WTC11 (cell line): ENCODE results near the gene RPRD1A. TPM values are rescaled to one million over a fixed set of nuclear protein-coding genes. Genes with fewer than 3 reads are reported as not detected.

Experiments
- ATAC-seq: fragments of 200-7000 bp; cut with Tn5 transposase; 2 replicates; pipeline ENCODE4 v1.10.0; 2021; ENCODE audit warnings: mild to moderate bottlenecking, moderate library complexity
- CTCF ChIA-PET: fragments of 300-600 bp; sonication (Branson Sonifier 250); formaldehyde crosslinking; loops from one replicate; lab custom pipeline; 2021; ENCODE audit warnings: antibody characterized with exemption; lab: Charles Lee
- POLR2A ChIA-PET: fragments of 350-600 bp; sonication (Branson Sonifier 250); formaldehyde crosslinking; loops from one replicate; lab custom pipeline; 2021; ENCODE audit warnings: antibody characterized with exemption; lab: Charles Lee
- DNase-seq: peaks from one replicate; pipeline ENCODE4 v3.0.0; 2021; ENCODE audit warnings: low spot score
- H3K27ac Mint-ChIP-seq: 2 replicates; pipeline ENCODE4 v1.8.0; 2021; ENCODE audit warnings: mixed read lengths
- H3K27me3 Mint-ChIP-seq: 2 replicates; pipeline ENCODE4 v1.8.0; 2021; ENCODE audit warnings: low read depth, mild to moderate bottlenecking, moderate library complexity, mixed read lengths
- H3K36me3 Mint-ChIP-seq: 2 replicates; pipeline ENCODE4 v1.8.0; 2021; ENCODE audit warnings: mixed read lengths
- H3K4me1 Mint-ChIP-seq: 2 replicates; pipeline ENCODE4 v1.8.0; 2022; ENCODE audit warnings: mixed read lengths
- H3K4me3 Mint-ChIP-seq: 2 replicates; pipeline ENCODE4 v1.8.0; 2021; ENCODE audit warnings: mild to moderate bottlenecking, moderate library complexity, mixed read lengths
- H3K9me3 Mint-ChIP-seq: 2 replicates; pipeline ENCODE4 v1.8.0; 2021; ENCODE audit warnings: mixed read lengths
- AR ChIP-seq: fragments of 250-450 bp; sonication (Bioruptor Pico); IDR thresholded peaks from 2 replicates; pipeline ENCODE4 v1.9.0; 2021; ENCODE audit warnings: mild to moderate bottlenecking
- E2F5 ChIP-seq: sonication (generic); formaldehyde crosslinking; IDR thresholded peaks from 2 replicates; pipeline ENCODE4 v1.8.1; 2022; ENCODE audit warnings: mild to moderate bottlenecking, moderate library complexity, missing genetic modification reagents
- ETV6 ChIP-seq: sonication (generic); formaldehyde crosslinking; IDR thresholded peaks from 2 replicates; pipeline ENCODE4 v1.8.1; 2022; ENCODE audit warnings: mild to moderate bottlenecking, missing genetic modification reagents
- IRF2 ChIP-seq: sonication (generic); formaldehyde crosslinking; IDR thresholded peaks from 2 replicates; pipeline ENCODE4 v1.8.0; 2022; ENCODE audit warnings: low read depth, missing genetic modification reagents, borderline replicate concordance
- JUN ChIP-seq: sonication (generic); formaldehyde crosslinking; IDR thresholded peaks from 2 replicates; pipeline ENCODE4 v1.8.0; 2023; ENCODE audit warnings: mild to moderate bottlenecking, missing genetic modification reagents
- MAX ChIP-seq: sonication (generic); formaldehyde crosslinking; IDR thresholded peaks from 2 replicates; pipeline ENCODE4 v1.8.0; 2022; ENCODE audit warnings: mild to moderate bottlenecking, missing genetic modification reagents
- MYBL2 ChIP-seq: sonication (generic); formaldehyde crosslinking; IDR thresholded peaks from 2 replicates; pipeline ENCODE4 v1.8.1; 2023; ENCODE audit warnings: mild to moderate bottlenecking, moderate library complexity, missing genetic modification reagents
- OVOL2 ChIP-seq: fragments of 250-450 bp; sonication (Bioruptor Pico); IDR thresholded peaks from 2 replicates; pipeline ENCODE4 v1.9.0; 2021; ENCODE audit warnings: mild to moderate bottlenecking, borderline replicate concordance
- RORB ChIP-seq: fragments of 250-450 bp; sonication (Bioruptor Pico); IDR thresholded peaks from 2 replicates; pipeline ENCODE4 v1.9.0; 2021; ENCODE audit warnings: mild to moderate bottlenecking
- STAT6 ChIP-seq: sonication (generic); formaldehyde crosslinking; conservative IDR thresholded peaks from 2 replicates; pipeline ENCODE4 v1.8.1; 2023; ENCODE audit warnings: mild to moderate bottlenecking, low read depth, missing genetic modification reagents, moderate library complexity
- TEAD1 ChIP-seq: sonication (generic); formaldehyde crosslinking; IDR thresholded peaks from 2 replicates; pipeline ENCODE4 v1.8.0; 2022; ENCODE audit warnings: mild to moderate bottlenecking, missing genetic modification reagents
- ZBTB43 ChIP-seq: sonication (generic); formaldehyde crosslinking; IDR thresholded peaks from 2 replicates; pipeline ENCODE4 v1.8.1; 2023; ENCODE audit warnings: mild to moderate bottlenecking, missing genetic modification reagents
- ZNF281 ChIP-seq: sonication (generic); formaldehyde crosslinking; IDR thresholded peaks from 2 replicates; pipeline ENCODE4 v1.8.0; 2023; ENCODE audit warnings: mild to moderate bottlenecking, missing genetic modification reagents
- ZNF416 ChIP-seq: fragments of 250-450 bp; sonication (Bioruptor Pico); IDR thresholded peaks from 2 replicates; pipeline ENCODE4 v1.9.0; 2021; ENCODE audit warnings: mild to moderate bottlenecking, inconsistent platforms
- ZNF532 ChIP-seq: fragments of 250-450 bp; sonication (Bioruptor Pico); IDR thresholded peaks from 2 replicates; pipeline ENCODE4 v1.9.0; 2021; ENCODE audit warnings: mild to moderate bottlenecking, borderline replicate concordance
- ZSCAN18 ChIP-seq: fragments of 250-450 bp; sonication (Bioruptor Pico); IDR thresholded peaks from 2 replicates; pipeline ENCODE4 v2.1.2; 2022; ENCODE audit warnings: mild to moderate bottlenecking, moderate library complexity
- total RNA-seq: library from RNA; stranded (reverse); gene quantifications from 3 replicates; pipeline ENCODE4 v1.2.3, GENCODE V29; 2021

The RPRD1A gene
- total RNA-seq, 1 experiment from 2014 or later = 115 TPM

GRCh38 chr18:36043153-36043552 is 24.2 kb downstream of the RPRD1A start (continued):
- TF ChIP-seq E2F5 (CRISPR knock-in tag) (no peak), TEAD1 (CRISPR knock-in tag) (no peak), RORB (no peak), IRF2 (CRISPR knock-in tag) (no peak), ZNF281 (CRISPR knock-in tag) (no peak), ZNF416 (no peak), JUN (no peak), AR (no peak)

- Mint-ChIP-seq H3K36me3 (peaks cover 42% of the 10 kb centered on the region), H3K4me1 (peaks cover 42% of the 10 kb centered on the region), H3K27me3 (no peaks in the 10 kb centered on the region; the same call in 1 of the 2 replicates), H3K9me3 (peaks cover 41% of the 10 kb centered on the region), H3K4me3 (no peak overlapping the region), H3K27ac (peak overlapping the region; percentile 7; the same call in 1 of the 2 replicates)
- DNase-seq = no peak
- ChIA-PET POLR2A (no interaction called here), CTCF (no interaction called here)
- ATAC-seq = no peak
- TF ChIP-seq AR (no peak), ETV6 (CRISPR knock-in tag) (no peak), ZBTB43 (CRISPR knock-in tag) (no peak), ZNF532 (CRISPR knock-in tag) (no peak), MYBL2 (CRISPR knock-in tag) (no peak), STAT6 (CRISPR knock-in tag) (no peak), ZSCAN18 (CRISPR knock-in tag) (no peak), MAX (CRISPR knock-in tag) (no peak), OVOL2 (CRISPR knock-in tag) (no peak)
These were observed 26.2 kb downstream of the RPRD1A start for GRCh38 chr18:36041146-36041545.
